Activated CD4-positive, alpha-beta T cell treated with anti-CD3 and anti-CD28 coated beads, Interleukin-2, amount 10 ng/mL, durations not matched to agents 24 days and 14 days (primary cell): Measurements from ENCODE around the gene POLR2M. TPM values are rescaled to one million over a fixed set of nuclear protein-coding genes. Genes with fewer than 3 reads are reported as not detected.

Experiments
- DNase-seq: peaks from one replicate; pipeline ENCODE4 v3.0.0; 2022
- H3K27ac Mint-ChIP-seq: one replicate; pipeline ENCODE4 v1.8.0; 2022; ENCODE audit warnings: mild to moderate bottlenecking, mixed read lengths
- H3K27me3 Mint-ChIP-seq: one replicate; pipeline ENCODE4 v1.8.0; 2022; ENCODE audit warnings: mixed read lengths
- H3K36me3 Mint-ChIP-seq: one replicate; pipeline ENCODE4 v1.8.0; 2022; ENCODE audit warnings: low read depth, mild to moderate bottlenecking, mixed read lengths
- H3K4me1 Mint-ChIP-seq: one replicate; pipeline ENCODE4 v1.8.0; 2021; ENCODE audit warnings: mixed read lengths
- H3K4me3 Mint-ChIP-seq: one replicate; pipeline ENCODE4 v1.8.0; 2022; ENCODE audit warnings: mild to moderate bottlenecking, moderate library complexity, mixed read lengths
- H3K9me3 Mint-ChIP-seq: one replicate; pipeline ENCODE4 v1.8.0; 2021; ENCODE audit warnings: mixed read lengths
- intact Hi-C: fragments of 100-400 bp; cut with micrococcal nuclease; formaldehyde crosslinking; loops from one replicate; pipeline ENCODE4 v1.15.1; 2023
- total RNA-seq: library from RNA; stranded (reverse); gene quantifications from 2 replicates; pipeline ENCODE4 v1.2.3, GENCODE V29; 2022

The POLR2M gene
- 54.5 and 55.4 TPM in 2 replicates for total RNA-seq

DNA sequence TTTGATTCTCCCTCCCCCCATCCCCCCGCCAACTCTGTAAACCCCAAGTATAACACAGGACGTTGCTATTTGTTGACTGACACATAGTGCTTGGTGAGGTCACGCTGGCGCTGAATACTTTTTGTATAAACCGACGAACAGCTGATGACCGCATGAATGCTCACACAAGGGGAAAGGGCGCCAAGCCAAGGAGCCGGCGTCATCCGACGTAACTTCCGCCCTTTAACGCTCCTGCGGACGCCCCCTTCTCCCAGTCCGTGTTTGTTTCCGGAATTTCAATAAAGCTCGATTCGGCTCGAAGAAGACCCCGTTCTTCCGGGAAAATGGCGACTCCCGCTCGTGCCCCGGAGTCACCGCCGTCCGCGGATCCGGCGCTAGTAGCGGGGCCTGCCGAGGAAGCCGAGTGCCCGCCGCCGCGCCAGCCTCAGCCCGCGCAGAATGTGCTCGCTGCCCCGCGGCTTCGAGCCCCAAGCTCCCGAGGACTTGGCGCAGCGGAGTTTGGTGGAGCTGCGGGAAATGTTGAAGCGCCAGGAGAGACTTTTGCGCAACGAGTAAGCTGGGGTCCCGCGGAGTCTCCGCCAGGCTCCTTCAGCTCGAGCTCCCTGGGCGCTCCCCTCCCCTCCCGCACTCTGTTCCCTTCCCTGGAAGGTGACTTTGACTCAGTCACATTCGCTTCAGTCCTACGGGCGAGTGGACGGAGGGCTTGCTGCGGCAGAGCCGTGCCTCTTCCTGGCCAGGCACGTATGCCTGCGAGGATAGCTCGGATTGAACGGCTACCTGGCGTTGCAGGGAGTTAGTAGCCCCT lies at the start of gene POLR2M:
TSS of gene POLR2M (plus strand) at position 310 of the 805 bp plus-strand sequence. CDS start at position 439, 129 bp downstream.
- peak within 1 kb of the TSS; percentile 66 for H3K27ac Mint-ChIP-seq
- peaks cover 4% of the 10 kb centered on the region for H3K27me3 Mint-ChIP-seq
- H3K4me1 Mint-ChIP-seq, result peaks cover 58% of the 10 kb centered on the region
- H3K4me3 Mint-ChIP-seq, result peak within 1 kb of the TSS; percentile 88
- H3K36me3 Mint-ChIP-seq, result peaks cover 32% of the 10 kb centered on the region
- H3K9me3 Mint-ChIP-seq, result no peaks in the 10 kb centered on the region
- peak; percentile 96 for DNase-seq
- intact Hi-C loops, result loop anchor here (1.0 to 5.0 kb wide), 2 partner anchors 145 to 1046 kb away; no protein-coding TSS in a partner anchor

DNA sequence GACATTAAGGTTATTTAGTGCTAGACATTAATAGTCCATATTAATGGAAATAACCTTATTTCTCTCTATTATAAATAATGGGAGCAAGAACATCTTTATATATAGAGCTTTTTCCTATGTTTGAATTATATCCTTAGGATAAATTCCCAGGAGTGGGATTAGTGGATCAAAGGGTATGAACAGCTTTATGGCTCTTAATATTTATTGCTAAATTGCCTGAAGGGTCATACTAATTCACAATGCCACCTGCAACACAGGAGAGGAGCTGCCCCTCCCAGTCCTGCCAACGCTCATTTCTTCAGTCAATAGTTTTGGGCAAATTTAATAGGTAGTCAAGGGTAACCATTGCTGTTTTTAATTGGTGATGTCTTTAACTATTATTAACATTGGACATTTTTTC lies 48.9 kb upstream of the POLR2M start:
- Mint-ChIP-seq H3K36me3 (no peaks in the 10 kb centered on the region), H3K4me1 (no peaks in the 10 kb centered on the region), H3K27me3 (peaks cover 19% of the 10 kb centered on the region), H3K27ac (no peak overlapping the region), H3K4me3 (no peak overlapping the region), H3K9me3 (no peaks in the 10 kb centered on the region)
- intact Hi-C loops, result no loop called here
- no peak for DNase-seq

DNA sequence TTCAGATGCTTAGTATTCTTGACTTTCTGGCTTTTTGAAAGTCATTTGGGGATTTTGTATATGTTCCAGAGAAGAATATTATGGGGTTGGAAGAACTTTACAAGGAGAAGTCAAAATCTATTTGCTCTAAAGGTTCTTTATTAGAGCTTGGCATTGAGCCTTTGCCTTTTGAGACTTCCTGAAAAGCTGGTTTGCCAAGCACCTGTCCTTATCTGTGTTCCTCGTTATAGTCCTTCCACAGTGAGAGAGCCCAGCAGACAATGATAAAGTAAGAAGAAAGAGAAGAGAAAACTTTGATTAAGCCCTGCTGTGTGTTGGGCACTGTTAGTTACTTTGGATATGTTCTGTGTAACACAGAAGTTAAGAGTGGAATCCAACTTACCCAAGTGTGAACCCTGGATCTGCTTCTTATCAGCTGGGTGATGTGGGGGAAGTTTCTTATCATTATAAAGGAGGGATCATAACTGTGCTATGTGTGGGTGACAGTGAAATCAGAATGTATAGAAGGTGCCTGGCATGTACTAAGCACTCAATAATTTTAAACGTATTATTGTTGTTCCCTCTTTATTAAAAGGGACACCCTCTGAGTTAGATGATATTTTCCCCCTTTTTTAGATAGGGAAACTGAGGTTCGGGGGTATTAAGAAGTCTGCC lies 44.3 kb upstream of the POLR2M start:
- Mint-ChIP-seq H3K4me3 (no peak overlapping the region), H3K4me1 (no peaks in the 10 kb centered on the region), H3K36me3 (no peaks in the 10 kb centered on the region), H3K27ac (no peak overlapping the region), H3K9me3 (no peaks in the 10 kb centered on the region), H3K27me3 (peaks cover 22% of the 10 kb centered on the region)
- intact Hi-C loops, result no loop called here
- no peak for DNase-seq

GRCh38 chr15:57662802-57663201 lies 43.7 kb upstream of the POLR2M start:
- H3K36me3 Mint-ChIP-seq, result no peaks in the 10 kb centered on the region
- H3K4me3 Mint-ChIP-seq, result no peak overlapping the region
- DNase-seq, result no peak
- H3K27ac Mint-ChIP-seq, result no peak overlapping the region
- H3K4me1 Mint-ChIP-seq, result no peaks in the 10 kb centered on the region
- no peaks in the 10 kb centered on the region for H3K9me3 Mint-ChIP-seq
- H3K27me3 Mint-ChIP-seq, result peaks cover 22% of the 10 kb centered on the region
- intact Hi-C loops, result no loop called here

GRCh38 chr15:57663262-57663661 lies 43.3 kb upstream of the POLR2M start:
- peak; percentile 22 for DNase-seq
- no peaks in the 10 kb centered on the region for H3K36me3 Mint-ChIP-seq
- H3K27me3 Mint-ChIP-seq, result peaks cover 23% of the 10 kb centered on the region
- H3K4me3 Mint-ChIP-seq, result no peak overlapping the region
- no peaks in the 10 kb centered on the region for H3K4me1 Mint-ChIP-seq
- no peaks in the 10 kb centered on the region for H3K9me3 Mint-ChIP-seq
- no peak overlapping the region for H3K27ac Mint-ChIP-seq
- intact Hi-C loops, result no loop called here

DNA sequence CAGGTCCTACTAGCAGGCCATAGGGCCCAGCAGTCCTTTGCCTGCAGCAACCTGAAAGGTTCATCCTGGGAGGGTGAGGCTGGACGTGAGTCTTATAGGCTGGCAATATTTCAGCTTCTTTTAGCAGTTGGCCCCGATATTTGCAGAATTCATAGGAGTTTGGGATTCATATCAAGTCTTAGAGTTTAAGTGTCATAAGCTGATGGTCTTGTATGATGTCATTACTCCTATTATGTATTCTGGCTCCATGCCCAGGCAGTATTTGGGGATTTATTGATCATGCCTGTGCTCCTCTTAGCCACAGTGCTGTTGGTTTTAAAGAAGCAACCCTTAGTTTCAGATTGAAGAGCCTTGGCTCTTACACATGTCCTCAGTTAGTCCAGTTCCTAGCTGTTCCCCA lies 41.3 kb upstream of the POLR2M start:
- peak; percentile 44 for DNase-seq
- peaks cover 28% of the 10 kb centered on the region for H3K27me3 Mint-ChIP-seq
- H3K4me3 Mint-ChIP-seq, result no peak overlapping the region
- H3K4me1 Mint-ChIP-seq, result no peaks in the 10 kb centered on the region
- no peaks in the 10 kb centered on the region for H3K9me3 Mint-ChIP-seq
- intact Hi-C loops, result no loop called here
- H3K36me3 Mint-ChIP-seq, result no peaks in the 10 kb centered on the region
- H3K27ac Mint-ChIP-seq, result no peak overlapping the region

GRCh38 chr15:57665939-57666338 lies 40.6 kb upstream of the POLR2M start:
- no peaks in the 10 kb centered on the region for H3K36me3 Mint-ChIP-seq
- no peaks in the 10 kb centered on the region for H3K9me3 Mint-ChIP-seq
- intact Hi-C loops, result no loop called here
- DNase-seq, result no peak
- peaks cover 32% of the 10 kb centered on the region for H3K27me3 Mint-ChIP-seq
- H3K4me1 Mint-ChIP-seq, result no peaks in the 10 kb centered on the region
- H3K27ac Mint-ChIP-seq, result no peak overlapping the region
- H3K4me3 Mint-ChIP-seq, result no peak overlapping the region

DNA sequence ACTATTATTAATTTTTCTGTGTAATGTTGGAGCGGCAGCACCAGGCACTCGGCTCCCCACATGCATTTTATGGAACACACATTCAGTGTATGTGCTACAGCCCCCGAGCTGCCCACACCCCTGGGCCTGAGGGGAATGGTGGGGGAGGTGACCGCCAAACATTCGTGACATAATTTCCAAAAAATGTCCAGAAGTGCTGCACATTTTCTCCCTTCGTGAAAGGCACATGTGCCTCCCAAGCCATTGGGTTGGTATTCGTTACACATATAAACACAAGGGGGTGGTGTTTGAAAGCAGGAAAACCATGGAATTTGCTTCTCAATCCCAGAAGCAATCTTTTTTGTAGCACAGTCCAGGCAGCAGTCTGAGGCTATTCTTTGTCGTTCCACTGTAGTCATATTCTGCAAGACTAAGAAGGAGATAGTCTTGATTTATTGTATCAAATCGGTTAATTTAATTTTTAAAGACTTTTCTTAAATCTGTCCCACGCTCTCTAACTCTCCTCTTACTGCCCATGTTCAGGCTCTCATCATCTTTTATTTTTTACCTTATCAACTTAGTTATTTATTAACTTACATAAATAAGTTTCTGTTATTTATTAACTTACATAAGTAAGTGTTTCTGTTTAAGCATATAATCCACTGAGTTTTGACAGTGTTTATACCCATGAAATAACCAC lies 39.2 kb upstream of the POLR2M start:
- intact Hi-C loops, result no loop called here
- peak; percentile 52 for DNase-seq
- Mint-ChIP-seq H3K27ac (no peak overlapping the region), H3K27me3 (peaks cover 33% of the 10 kb centered on the region), H3K4me1 (no peaks in the 10 kb centered on the region), H3K4me3 (no peak overlapping the region), H3K9me3 (no peaks in the 10 kb centered on the region), H3K36me3 (no peaks in the 10 kb centered on the region)

GRCh38 chr15:57668016-57668415 lies 38.5 kb upstream of the POLR2M start:
- Mint-ChIP-seq H3K9me3 (no peaks in the 10 kb centered on the region), H3K27me3 (peaks cover 33% of the 10 kb centered on the region), H3K4me3 (no peak overlapping the region), H3K4me1 (no peaks in the 10 kb centered on the region), H3K27ac (no peak overlapping the region), H3K36me3 (no peaks in the 10 kb centered on the region)
- intact Hi-C loops, result no loop called here
- DNase-seq, result peak; percentile 12

DNA sequence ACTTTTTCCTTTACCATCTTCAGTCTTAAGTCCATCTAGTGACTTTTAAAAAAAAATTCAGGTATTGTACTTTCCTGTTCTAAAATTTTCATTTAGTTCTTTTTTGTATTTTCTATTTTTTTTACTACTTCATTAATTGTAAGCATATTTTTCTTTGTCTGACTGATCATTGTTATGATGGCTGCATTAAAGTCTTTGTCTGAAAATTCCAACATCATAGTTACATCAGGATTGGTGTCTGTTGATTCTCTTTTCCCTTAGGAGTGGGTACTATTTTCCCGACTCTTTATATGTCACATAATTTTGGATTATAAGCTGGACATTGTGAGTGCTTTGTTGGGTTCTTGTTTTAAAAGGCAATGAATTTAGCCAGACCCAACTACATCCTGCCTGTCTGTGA lies 34.9 kb upstream of the POLR2M start:
- H3K4me1 Mint-ChIP-seq, result no peaks in the 10 kb centered on the region
- H3K27me3 Mint-ChIP-seq, result peaks cover 44% of the 10 kb centered on the region
- no peak overlapping the region for H3K4me3 Mint-ChIP-seq
- intact Hi-C loops, result no loop called here
- no peaks in the 10 kb centered on the region for H3K9me3 Mint-ChIP-seq
- no peak overlapping the region for H3K27ac Mint-ChIP-seq
- no peak for DNase-seq
- no peaks in the 10 kb centered on the region for H3K36me3 Mint-ChIP-seq

DNA sequence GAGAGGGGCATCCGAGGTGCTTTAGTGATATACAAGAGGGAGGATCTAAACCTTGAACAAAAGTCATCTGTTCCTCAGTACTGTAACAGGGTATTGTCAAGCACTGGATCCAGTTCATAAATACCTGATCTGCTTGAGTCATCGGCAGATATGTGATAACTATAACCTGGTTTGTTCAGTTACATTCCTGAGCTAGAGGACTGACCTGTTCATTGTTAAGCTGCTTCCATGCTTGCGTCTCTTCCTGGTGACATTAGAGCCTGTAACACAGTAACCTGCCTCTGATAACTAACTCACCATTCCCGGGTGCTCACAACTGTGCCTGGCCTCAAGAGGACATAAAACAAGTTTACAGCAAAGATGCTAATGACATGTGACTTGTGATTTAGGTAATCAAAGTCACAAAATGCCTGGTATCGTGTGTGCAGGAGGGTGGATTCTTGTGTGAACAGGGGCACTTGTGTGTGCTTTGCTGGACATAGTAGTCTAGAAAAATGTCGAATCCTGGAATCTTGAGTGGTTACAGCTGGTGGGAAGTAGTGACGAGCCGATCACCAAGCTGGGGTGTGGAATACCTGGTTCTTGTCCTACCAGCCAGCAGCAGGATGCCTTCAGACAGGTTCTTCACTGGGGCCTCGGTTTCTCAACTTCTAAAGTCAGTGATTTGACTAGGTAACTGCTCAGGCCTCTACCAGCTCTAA lies 30.9 kb upstream of the POLR2M start:
- no peaks in the 10 kb centered on the region for H3K36me3 Mint-ChIP-seq
- peaks cover 26% of the 10 kb centered on the region for H3K27me3 Mint-ChIP-seq
- no peak overlapping the region for H3K27ac Mint-ChIP-seq
- no peaks in the 10 kb centered on the region for H3K9me3 Mint-ChIP-seq
- peak; percentile 44 for DNase-seq
- intact Hi-C loops, result no loop called here
- peaks cover 7% of the 10 kb centered on the region for H3K4me1 Mint-ChIP-seq
- no peak overlapping the region for H3K4me3 Mint-ChIP-seq

GRCh38 chr15:57676585-57676984 lies 29.9 kb upstream of the POLR2M start:
- DNase-seq, result peak; percentile 15
- no peak overlapping the region for H3K27ac Mint-ChIP-seq
- H3K4me3 Mint-ChIP-seq, result no peak overlapping the region
- peaks cover 21% of the 10 kb centered on the region for H3K27me3 Mint-ChIP-seq
- H3K36me3 Mint-ChIP-seq, result no peaks in the 10 kb centered on the region
- no peaks in the 10 kb centered on the region for H3K9me3 Mint-ChIP-seq
- intact Hi-C loops, result no loop called here
- H3K4me1 Mint-ChIP-seq, result peaks cover 7% of the 10 kb centered on the region

- H3K4me1 Mint-ChIP-seq, result peaks cover 7% of the 10 kb centered on the region
- intact Hi-C loops, result no loop called here
- no peak overlapping the region for H3K27ac Mint-ChIP-seq
- H3K9me3 Mint-ChIP-seq, result no peaks in the 10 kb centered on the region
- H3K27me3 Mint-ChIP-seq, result peaks cover 16% of the 10 kb centered on the region
- DNase-seq, result peak; percentile 24
- no peak overlapping the region for H3K4me3 Mint-ChIP-seq
- no peaks in the 10 kb centered on the region for H3K36me3 Mint-ChIP-seq
Measured at GRCh38 chr15:57677204-57677603, 29.3 kb upstream of the POLR2M start.
